HepG2 (cell line): ENCODE measurements around the gene GTF2H4. TPM values are rescaled to one million over a fixed set of nuclear protein-coding genes. Genes with fewer than 3 reads are reported as not detected.

Experiments used
- BRD4 ChIP-seq: sonication (generic); formaldehyde crosslinking; IDR thresholded peaks from 2 replicates; pipeline ENCODE4 v1.4.0; 2020; ENCODE audit warnings: missing genetic modification reagents
- CSRNP1 ChIP-seq: sonication (generic); formaldehyde crosslinking; IDR thresholded peaks from 2 replicates; pipeline ENCODE4 v1.8.1; 2023; ENCODE audit warnings: mild to moderate bottlenecking, missing genetic modification reagents
- KAT2B ChIP-seq: fragments of 150-350 bp; IDR thresholded peaks from 2 replicates; pipeline ENCODE4 v1.6.1; 2014; ENCODE audit warnings: low read depth, low read length, borderline replicate concordance
- MAFF ChIP-seq: IDR thresholded peaks from 2 replicates; pipeline ENCODE4 v1.6.1; 2011; ENCODE audit warnings: low read depth, low read length, improper control_type of control experiment
- NCOA2 ChIP-seq: sonication (generic); formaldehyde crosslinking; IDR thresholded peaks from 2 replicates; pipeline ENCODE4 v1.8.0; 2022; ENCODE audit warnings: inconsistent platforms
- NFIB ChIP-seq: sonication (generic); formaldehyde crosslinking; IDR thresholded peaks from 2 replicates; pipeline ENCODE4 v1.9.0; 2021; ENCODE audit warnings: missing genetic modification reagents, mild to moderate bottlenecking, borderline replicate concordance
- NR3C1 ChIP-seq: sonication (generic); formaldehyde crosslinking; IDR thresholded peaks from 2 replicates; pipeline ENCODE4 v1.4.0; 2020; ENCODE audit warnings: missing genetic modification reagents
- SIN3B ChIP-seq: fragments of 150-350 bp; IDR thresholded peaks from 2 replicates; pipeline ENCODE4 v1.6.1; 2014; ENCODE audit warnings: low read length
- SNAI1 ChIP-seq: sonication (generic); formaldehyde crosslinking; IDR thresholded peaks from 2 replicates; pipeline ENCODE4 v1.5.0; 2020; ENCODE audit warnings: mild to moderate bottlenecking, missing genetic modification reagents, borderline replicate concordance
- SUZ12 ChIP-seq: fragments of 150-350 bp; IDR thresholded peaks from 2 replicates; pipeline ENCODE4 v1.6.1; 2014; ENCODE audit warnings: low read depth, low read length
- ZBTB34 ChIP-seq: sonication (generic); formaldehyde crosslinking; IDR thresholded peaks from 2 replicates; pipeline ENCODE4 v1.8.0; 2022; ENCODE audit warnings: mild to moderate bottlenecking, missing genetic modification reagents
- ZNF235 ChIP-seq: sonication (generic); formaldehyde crosslinking; IDR thresholded peaks from 2 replicates; pipeline ENCODE4 v1.8.1; 2023; ENCODE audit warnings: mild to moderate bottlenecking, missing genetic modification reagents, borderline replicate concordance
- ZNF274 ChIP-seq: sonication (generic); formaldehyde crosslinking; IDR thresholded peaks from 2 replicates; pipeline ENCODE4 v1.5.1; 2020; ENCODE audit warnings: mild to moderate bottlenecking, missing genetic modification reagents
- ZNF275 ChIP-seq: sonication (generic); formaldehyde crosslinking; IDR thresholded peaks from 2 replicates; pipeline ENCODE4 v1.8.0; 2022; ENCODE audit warnings: missing genetic modification reagents, mild to moderate bottlenecking, inconsistent platforms, borderline replicate concordance
- ZNF574 ChIP-seq: sonication (generic); formaldehyde crosslinking; IDR thresholded peaks from 2 replicates; pipeline ENCODE4 v1.4.0; 2020; ENCODE audit warnings: missing genetic modification reagents
- ZNF580 ChIP-seq: IDR thresholded peaks from 2 replicates; pipeline ENCODE4 v1.6.1; 2016; ENCODE audit warnings: low read depth, borderline replicate concordance
- ZNF652 ChIP-seq: IDR thresholded peaks from 2 replicates; pipeline ENCODE4 v1.6.1; 2016; ENCODE audit warnings: low read depth, borderline replicate concordance
- ZUFSP ChIP-seq: sonication (generic); formaldehyde crosslinking; IDR thresholded peaks from 2 replicates; pipeline ENCODE4 v1.9.0; 2021; ENCODE audit warnings: missing genetic modification reagents, mild to moderate bottlenecking, borderline replicate concordance
- ZZZ3 ChIP-seq: sonication (generic); formaldehyde crosslinking; IDR thresholded peaks from 2 replicates; pipeline ENCODE4 v1.4.0; 2020; ENCODE audit warnings: missing genetic modification reagents, mild to moderate bottlenecking, borderline replicate concordance
- polyA plus RNA-seq, 8 experiments: library from polyadenylated mRNA; depleted of rRNA in 3 of 8; stranded (reverse) in 7 of 8; unstranded in 1 of 8; fragments of >200 nt; fragmentation: Illumina TruSeq in 4 of 8; extraction: Trizol in 4 of 8; gene quantifications; 2 replicates each; pipeline versions ENCODE4 v1.2.1 to v1.2.3, GENCODE V29; 2011 to 2016; ENCODE audit warnings: low read depth in 4 of 8, missing spikeins in 1 of 8, mixed read lengths in 1 of 8; ENCODE audit not compliant: insufficient read depth in 1 of 8
- total RNA-seq, 5 experiments: library from RNA; depleted of rRNA; stranded (reverse); fragments of >200 nt; fragmentation: Illumina TruSeq; extraction: Trizol; gene quantifications; 2 replicates each; pipeline ENCODE4 v1.2.3, GENCODE V29; 2016; ENCODE audit warnings: low read depth in 1 of 5

The GTF2H4 gene
- total and polyA plus RNA-seq, 2 of the 13 experiments (the other 11 are each of a cell fraction or from before 2014, with no cell fraction given): 15.9 to 49.3 TPM

GRCh38 chr6:30877419-30878262, 30.4 kb upstream of the GTF2H4 start (continued):
- TF ChIP-seq CSRNP1 (CRISPR knock-in tag) (peak; percentile 81; the same call in 1 of the 2 replicates), SNAI1 (CRISPR knock-in tag) (no peak), KAT2B (no peak), ZNF574 (peak; percentile 56; the same call in 1 of the 2 replicates), NR3C1 (CRISPR knock-in tag) (no peak), ZNF235 (CRISPR knock-in tag) (no peak), ZNF580 (CRISPR knock-in tag) (peak; percentile 76; the same call in 1 of the 2 replicates), NCOA2 (CRISPR knock-in tag) (peak; percentile 49; the same call in 1 of the 2 replicates), ZUFSP (no peak), ZBTB34 (0 out of 2 replicates have a peak, but pooled peaks have one; percentile 47), ZNF652 (CRISPR knock-in tag) (no peak), BRD4 (CRISPR knock-in tag) (no peak), SIN3B (no peak), ZZZ3 (no peak), MAFF (no peak), ZNF275 (CRISPR knock-in tag) (no peak), NFIB (no peak), ZNF274 (no peak), SUZ12 (no peak)
